ENCODE results near the gene SSR1. TPM values are rescaled to one million over a fixed set of nuclear protein-coding genes. Genes with fewer than 3 reads are reported as not detected.
"Not testable (repeated sequence)": the region's sequence is repeated elsewhere in the genome, so short reads cannot be mapped to it uniquely, and the experiment has no call there.

Gene SSR1
- total RNA-seq, 2 donors from 2014 or later, result 124 to 133 TPM

DNA sequence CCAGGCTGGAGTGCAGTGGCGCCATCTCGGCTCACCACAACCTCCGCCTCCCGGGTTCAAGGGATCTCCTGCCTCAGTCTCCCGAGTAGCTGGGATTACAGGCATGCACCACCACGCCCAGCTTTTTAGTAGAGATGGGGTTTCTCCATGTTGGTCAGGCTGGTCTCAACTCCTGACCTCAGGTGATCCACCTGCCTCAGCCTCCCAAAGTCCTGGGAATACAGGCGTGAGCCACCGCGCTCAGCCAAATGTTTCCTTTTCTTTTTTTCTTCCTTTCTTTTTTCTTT, 49.5 kb downstream of the SSR1 start:
- DNase-seq (ENCODE audit: low spot score), result peak; percentile 49
- intact Hi-C loops (cut with DNase I), result not testable (repeated sequence)

DNA sequence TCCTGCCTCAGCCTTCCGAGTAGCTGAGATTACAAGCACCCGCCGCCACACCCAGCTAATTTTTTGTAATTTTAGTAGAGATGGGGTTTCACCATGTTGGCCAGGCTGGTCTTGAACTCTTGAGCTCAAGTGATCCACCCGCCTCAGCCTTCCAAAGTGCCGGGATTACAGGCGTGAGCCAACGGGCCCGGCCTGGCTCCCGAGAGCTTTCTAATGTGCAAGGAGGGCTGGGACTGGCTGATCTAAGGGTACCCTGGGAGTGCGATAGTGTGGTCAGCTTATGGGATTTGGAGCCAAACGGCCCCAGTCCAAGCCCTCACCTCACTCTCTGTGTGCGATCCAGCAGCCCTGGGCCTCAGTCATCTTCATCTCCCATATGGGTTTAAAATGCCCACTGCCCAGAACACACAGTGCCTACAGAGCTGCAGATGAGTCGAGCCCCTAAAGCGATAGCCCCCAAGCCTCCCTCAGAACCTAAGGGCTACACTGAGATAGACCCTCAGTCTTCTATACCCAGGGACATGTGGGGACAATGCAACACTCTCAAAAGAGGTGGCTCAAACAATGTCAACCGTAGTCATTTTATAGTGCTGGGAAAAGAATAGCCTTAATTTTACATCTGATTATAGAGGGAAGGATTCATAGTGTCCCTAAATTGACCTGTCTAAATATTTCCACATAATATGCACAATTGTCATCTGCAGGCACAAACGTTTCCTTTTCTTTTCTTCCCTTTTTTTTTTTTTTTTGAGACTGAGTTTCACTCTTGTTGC, 50.1 kb downstream of the SSR1 start:
- intact Hi-C loops (cut with DNase I), result no loop called here
- peak; percentile 56 for DNase-seq (ENCODE audit: low spot score)

DNA sequence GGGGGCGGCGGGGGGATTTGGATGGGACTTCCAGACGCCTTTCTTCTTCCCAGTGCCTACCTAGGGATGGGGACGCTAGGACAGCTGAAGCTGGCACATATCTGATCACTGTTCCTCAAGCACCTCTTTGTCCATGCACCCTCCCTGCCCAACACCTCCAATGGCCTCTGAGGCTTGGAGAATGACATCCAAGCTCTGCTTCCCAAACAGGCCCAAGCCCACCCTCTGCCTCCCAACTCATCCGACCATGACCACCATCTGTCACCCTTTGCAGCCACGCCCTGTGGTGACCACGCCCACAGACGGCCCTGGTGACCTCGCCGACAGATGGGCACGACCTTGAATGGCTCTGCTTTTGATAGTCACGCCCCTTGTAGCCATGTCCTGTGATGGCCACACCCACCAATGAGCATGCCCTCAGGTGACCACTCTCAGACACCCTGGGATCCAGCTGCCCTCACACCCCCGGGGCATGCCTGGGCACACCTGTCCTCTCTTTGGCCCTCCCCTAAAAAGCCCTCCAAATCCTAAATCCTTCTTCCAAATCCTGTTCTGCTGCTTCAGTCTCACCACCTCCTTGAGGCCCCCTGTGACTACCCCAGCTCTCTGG, 51.0 kb downstream of the SSR1 start:
- DNase-seq (ENCODE audit: low spot score), result peak; percentile 75
- intact Hi-C loops (cut with DNase I), result no loop called here

DNA sequence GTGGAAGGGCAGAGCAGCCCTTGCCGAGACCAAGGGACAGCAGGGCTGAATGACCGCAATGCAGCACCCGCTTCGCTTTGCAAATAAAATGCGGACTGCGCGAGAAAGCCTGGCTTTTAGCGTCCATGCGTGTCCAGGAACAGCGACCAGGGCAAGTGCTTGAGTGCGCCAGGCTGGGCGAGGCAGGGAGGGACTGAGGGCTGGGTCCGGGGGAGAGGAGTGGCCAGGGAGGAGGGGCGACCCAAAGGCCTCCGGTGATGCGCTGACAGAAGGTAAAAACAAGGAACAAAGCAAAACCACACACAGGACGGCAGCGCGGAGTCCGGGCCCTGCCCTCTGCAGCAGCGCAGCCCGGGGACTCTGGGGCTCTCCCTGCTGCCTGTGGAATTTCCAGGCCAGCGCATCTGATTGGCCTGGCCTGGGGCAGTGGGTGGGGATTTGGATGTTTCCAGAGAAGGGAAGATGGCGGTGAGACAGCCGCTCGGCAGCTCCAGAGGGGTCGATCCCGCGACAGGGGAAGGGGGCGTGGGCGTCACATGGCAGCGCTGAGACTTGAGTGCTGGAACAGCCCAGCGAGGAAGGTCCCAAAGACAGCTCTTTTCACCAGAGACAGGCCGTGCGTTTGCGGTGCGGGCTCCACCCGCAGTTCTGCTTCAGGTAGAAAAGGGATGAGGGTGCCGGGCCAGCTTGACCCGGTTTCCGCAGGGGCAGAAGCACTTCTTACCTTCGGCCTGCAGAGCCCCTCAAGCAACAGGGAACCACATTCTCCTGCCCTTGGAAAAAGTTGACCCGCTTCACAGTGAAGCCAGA, 51.8 kb downstream of the SSR1 start:
- intact Hi-C loops (cut with DNase I), result no loop called here
- peak; percentile 94 for DNase-seq (ENCODE audit: low spot score)

DNA sequence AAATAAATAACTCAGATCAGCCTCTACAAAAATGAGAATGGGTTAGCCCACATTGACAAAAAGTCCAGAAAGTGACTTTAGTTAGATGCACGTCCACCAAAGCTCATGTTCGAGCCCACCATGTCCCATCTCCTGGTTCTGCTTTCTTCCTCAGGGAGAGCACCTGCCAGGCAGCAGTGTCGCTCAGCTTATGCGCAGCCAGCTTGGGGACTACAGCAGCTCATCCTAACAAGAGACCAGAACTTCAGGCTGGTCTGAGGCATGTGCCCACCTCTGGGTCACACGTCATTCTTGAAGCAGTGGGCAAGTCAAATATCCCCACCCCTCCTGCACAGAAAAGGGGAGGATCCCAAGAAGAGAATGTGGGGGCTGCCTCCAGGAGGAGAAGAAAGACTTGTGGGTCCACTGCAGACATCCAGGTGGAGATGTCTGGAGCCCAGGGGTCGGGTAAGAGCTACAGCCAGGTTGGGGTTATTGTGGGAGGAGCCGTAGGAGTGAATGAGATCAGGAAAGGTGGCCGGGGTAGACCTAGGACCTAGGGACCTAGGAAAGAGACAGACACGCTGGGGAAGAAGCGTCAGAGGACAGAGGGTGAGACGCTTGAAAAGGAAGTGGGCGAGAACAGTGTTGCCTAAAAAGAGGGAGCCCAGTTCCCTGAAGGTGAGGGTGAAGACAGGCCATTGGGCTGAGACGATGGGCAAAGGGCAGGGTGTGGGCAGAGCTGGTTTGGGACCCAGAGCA, 52.5 kb downstream of the SSR1 start:
- intact Hi-C loops (cut with DNase I), result no loop called here
- DNase-seq (ENCODE audit: low spot score), result peak; percentile 71

DNA sequence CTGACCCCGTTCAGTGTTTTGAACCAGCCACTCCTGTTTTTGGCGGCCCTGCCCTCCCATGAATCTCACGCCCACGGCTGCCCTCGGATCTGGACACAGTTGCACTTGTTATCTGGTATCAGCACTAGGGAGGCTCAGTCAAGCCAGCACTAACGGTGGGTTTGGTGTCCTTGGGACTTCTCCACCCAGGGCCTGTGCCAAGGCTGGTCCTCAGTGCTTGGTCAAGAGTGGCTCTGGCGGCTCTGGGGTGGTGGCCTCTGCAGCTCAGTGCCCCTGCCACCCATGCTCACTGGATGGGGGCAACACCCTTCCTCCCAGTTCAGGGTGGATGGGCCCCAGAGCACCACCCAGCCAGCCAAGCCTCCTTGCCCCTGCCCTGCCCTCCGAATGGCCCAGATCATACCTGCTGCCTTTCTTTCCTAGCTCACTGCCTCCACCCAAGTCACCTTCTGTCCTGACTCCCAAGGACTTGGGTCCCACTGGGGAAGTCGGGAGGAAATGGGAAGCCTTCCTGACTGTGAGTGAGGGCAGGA, 54.7 kb downstream of the SSR1 start:
- DNase-seq (ENCODE audit: low spot score), result peak; percentile 61
- intact Hi-C loops (cut with DNase I), result no loop called here

DNA sequence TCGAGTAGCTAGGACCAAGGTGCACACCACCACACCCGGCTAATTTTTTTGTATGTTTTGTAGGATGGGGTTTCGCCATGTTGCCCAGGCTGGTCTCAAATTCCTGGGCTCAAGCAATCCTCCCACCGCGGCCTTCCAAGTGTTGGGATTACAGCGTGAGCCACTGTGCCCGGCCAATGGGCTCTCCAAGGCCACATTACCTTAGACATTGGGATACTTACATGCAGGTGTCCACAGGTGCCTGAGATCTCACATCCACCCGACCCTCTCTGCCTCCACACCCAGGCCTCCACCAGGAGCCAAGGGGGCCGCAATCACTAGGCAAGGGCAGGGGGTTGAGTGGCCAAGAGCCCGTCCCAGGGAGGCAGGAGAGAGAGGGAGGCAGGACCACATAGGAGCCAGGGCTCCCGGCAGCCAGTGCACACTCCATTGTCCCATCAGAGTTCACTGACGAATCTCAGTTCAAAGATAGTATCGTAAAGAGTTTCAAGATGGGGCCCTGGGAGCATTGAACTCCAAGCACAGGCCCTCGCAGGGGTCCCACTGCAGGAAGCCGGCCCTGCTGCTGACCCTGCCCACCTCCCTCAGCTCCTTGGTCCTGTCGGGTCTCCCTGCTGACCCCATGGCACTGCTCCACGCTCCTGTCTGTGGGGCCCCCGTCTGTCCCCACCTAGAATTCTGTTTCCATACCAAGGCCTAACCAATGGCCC, 55.3 kb downstream of the SSR1 start:
- intact Hi-C loops (cut with DNase I), result no loop called here
- peak; percentile 58 for DNase-seq (ENCODE audit: low spot score)

DNA sequence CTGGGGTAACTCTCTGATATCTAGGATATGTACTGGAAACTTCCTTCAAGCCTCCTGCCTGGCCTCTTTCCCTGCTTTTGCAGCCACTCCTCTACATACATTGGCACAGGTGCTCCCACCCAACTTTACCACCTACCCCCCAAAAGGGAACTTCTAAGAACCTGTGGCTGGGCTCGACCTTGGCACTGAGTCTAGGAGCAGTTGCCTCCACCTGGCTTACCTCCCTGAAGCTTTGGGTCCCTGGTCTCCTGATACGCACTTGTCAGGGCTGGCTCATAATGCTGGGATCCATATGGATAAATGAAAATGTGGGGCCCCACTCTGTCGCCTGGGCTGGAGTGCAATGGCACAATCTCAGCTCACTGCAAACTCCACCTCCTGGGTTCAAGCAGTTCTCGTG, 56.2 kb downstream of the SSR1 start:
- peak; percentile 16 for DNase-seq (ENCODE audit: low spot score)
- intact Hi-C loops (cut with DNase I), result no loop called here

DNA sequence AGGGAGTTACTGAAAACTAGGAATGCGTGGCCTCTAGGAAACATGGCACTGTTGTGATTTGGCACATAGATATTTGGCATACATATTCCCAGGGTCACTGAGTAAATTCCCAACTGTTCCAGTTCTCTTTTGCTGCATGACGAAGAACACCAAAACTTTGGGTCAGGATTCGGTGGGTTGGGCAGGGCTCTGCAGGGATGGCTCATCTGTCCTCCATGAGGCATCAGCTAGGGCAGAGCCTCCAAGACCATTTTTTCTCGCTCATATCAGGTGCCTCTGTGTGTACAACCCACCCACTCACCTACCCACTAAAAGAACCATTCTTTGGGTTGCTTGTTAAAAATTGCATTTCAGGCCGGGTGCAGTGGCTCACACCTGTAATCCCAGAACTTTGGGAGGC, 57.1 kb downstream of the SSR1 start:
- intact Hi-C loops (cut with DNase I), result no loop called here
- peak; percentile 16 for DNase-seq (ENCODE audit: low spot score)

DNA sequence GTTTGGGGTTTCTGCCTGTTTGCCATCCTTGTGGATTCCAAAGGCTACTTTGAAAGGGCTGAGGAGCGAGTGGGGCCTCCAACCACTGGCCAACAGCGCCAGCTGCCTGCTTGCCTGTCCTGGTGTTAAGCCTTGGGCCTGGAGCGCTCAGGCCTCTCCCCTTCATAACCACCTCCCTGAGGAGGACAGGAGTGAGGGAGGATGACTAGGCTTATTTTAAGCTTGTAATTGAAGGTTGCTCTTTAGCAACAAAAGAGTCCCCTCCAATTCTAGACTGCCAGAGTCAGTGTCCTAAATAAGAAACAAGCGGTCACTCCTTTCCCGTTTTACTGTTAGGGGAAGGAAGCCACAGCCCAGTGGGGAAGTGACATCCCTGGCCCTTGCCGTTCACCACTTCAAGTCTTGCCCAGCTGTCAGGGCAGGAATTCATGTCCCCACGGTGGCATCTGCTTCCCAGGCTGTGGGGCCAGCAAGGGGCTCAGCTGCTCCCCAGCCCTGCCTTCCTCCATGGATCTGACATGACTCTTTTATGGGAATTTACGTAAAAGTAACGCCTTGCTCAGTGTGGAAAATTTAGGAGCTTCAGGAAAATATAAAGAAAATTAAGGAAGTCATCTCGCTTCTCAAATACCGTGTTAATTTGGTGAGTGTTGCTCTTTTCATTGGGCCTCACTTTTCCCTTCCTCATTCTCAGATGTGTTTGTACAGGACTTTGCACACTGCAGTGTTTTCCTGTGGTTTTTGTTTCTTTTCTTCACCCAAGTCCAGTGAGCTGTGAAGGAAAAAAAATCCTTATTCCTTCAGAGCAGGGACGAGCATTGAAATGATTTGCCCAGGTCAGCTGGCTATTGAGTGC, 57.8 kb downstream of the SSR1 start:
- intact Hi-C loops (cut with DNase I), result no loop called here
- peak; percentile 76 for DNase-seq (ENCODE audit: low spot score)

DNA sequence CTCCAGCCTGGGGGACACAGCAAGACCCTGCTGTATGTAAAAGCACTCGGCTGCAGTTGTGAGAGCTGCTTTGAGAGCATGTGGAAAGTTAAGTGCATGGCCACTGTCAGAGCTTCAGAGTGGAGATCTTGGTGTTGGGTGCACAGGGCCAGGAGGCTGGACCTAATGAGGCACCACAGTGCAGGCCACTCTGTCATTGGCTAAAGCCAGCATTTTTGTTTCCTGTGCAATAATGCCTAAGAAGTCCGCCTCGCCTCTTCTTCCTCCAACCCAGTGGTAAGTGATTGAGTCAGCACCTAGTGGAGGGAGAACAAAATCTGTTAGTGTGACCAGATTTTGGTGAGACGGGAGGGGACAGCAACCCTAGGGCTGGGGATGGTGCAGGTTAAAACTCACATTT, 60.6 kb downstream of the SSR1 start:
- intact Hi-C loops (cut with DNase I), result no loop called here
- DNase-seq (ENCODE audit: low spot score), result peak; percentile 72

DNA sequence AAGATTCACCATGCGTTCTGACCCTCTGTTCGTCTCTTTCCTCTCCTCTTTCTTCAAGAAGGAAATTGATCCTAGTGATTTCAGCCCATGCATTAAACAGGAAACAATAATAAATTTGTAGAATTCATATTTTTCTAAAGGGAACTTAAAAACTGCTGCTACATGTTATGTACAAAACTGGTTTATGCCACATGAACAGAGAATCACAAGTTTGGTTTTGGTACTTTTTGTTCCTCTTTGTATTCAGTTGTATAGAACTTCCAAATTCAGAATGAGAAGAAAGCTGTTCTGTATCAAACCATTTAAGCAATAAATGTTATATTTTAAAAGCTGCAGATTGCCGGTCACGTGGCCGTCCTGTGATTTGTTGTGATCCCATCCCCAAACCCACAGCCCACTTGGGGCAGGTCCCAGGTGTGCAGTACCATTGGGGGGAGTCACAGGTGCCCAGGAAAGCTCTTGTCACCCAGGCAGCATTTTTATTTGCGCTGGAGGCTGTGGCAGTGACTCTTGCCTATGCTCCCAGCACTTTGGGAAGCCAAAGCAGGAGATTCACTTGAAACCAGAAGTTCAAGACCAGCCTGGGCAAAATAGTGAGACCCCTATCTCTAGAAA, 61.2 kb downstream of the SSR1 start:
- peak; percentile 50 for DNase-seq (ENCODE audit: low spot score)

DNA sequence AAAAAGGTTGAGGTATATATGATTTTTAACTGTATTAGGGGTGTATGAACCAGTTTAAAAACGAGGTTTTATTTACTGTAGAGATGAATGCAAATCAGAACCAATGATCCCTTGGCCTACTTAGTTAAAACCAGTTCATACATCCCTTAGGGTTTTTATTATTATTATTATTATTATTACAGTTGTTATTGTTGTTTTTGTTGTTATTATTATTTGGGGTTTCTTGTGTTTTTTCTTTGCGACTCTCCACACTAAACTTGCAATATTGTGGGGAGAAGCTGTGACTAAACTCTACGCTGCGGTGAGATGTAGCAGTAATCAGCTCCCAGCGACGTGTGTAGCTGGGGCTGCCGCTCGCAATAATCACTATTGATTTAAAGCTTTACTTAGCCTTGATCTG, 62.2 kb downstream of the SSR1 start:
- intact Hi-C loops (cut with DNase I), result no loop called here
- DNase-seq (ENCODE audit: low spot score), result no peak

More for the DNA sequence above, 61.2 kb downstream of the SSR1 start:
- intact Hi-C loops (cut with DNase I), result no loop called here

DNA sequence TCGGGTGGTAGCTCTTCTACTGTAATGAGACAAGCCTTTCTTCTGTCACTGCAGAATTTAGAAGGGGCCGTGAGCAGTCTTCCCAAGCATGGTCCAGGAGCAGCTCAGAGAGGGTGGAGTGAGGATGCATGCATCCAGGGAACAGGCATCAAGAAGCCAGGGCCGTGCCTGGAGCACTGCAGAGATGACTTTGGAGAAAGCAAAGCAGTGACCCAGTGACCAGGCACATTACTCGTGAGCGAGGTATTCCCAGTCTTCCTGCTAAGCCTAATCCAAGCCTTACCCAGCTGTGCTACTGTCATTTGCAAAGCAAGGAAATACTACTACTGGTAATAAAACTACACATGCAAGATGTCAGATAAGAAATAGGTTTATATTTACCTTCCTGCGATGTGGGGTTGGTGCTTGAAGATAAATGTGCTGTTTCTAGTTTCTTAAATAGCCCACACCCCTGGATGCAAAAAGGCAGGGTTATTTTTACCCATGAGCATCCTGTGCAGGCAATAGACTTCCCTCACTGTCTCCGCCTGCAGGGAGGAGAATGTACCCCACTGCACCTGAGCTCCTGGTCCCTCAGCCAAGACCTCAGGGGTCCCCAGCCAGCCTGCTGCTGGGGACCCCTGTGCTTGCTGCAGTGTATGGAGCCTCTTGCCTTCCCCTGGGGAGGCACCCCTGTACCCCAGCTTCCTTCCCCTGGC, 62.9 kb downstream of the SSR1 start:
- intact Hi-C loops (cut with DNase I), result loop anchor here (5.0 to 10.0 kb wide), 3 partner anchors 145 to 568 kb away; partner anchors contain the start of gene RREB1 (in 1 of the 2)
- peak; percentile 62 for DNase-seq (ENCODE audit: low spot score)

DNA sequence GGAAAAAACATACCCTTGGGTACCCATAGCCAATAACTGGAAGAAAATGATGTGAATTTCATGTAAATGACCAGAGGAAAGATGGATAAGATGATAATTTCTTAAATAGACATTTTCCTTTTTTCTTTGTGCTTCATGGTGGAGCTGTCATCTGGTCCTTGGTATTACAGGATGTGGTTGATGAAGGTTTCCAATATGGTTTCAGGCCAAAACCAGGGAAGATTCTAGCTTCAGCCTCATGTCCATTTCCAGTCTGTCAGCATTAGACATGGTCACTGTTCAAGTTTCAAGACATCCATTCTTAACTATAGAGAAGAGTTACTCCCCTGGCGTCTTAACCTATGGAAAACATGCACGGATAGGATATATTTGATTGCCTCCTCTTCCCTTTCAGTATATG, 63.6 kb downstream of the SSR1 start:
- no peak for DNase-seq (ENCODE audit: low spot score)
- intact Hi-C loops (cut with DNase I), result loop anchor here (5.0 to 10.0 kb wide), 3 partner anchors 145 to 567 kb away; partner anchors contain the start of gene RREB1 (in 1 of the 2)

DNA sequence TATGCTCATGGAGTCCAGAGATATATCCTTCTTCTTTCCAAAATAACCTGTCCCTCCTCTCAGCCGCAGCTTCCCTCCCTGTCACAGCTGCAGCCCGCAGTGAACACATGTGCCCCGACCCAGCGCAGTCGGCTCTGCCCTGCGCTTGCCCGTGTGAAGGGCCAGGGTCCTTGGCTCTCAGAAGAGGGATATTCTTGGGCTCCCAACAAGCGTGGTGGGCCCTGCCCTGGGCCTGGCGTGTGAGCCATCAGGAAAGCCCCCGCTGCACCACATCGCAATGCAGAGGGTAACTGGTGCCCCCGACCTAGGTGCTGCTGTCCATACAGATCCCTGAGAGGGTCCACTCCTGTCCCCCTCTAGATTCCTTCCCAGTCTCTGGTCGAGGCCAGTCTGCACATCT, 65.2 kb downstream of the SSR1 start:
- intact Hi-C loops (cut with DNase I), result loop anchor here (5.0 to 10.0 kb wide), 3 partner anchors 143 to 566 kb away; partner anchors contain the start of gene RREB1 (in 1 of the 2)
- DNase-seq (ENCODE audit: low spot score), result no peak

DNA sequence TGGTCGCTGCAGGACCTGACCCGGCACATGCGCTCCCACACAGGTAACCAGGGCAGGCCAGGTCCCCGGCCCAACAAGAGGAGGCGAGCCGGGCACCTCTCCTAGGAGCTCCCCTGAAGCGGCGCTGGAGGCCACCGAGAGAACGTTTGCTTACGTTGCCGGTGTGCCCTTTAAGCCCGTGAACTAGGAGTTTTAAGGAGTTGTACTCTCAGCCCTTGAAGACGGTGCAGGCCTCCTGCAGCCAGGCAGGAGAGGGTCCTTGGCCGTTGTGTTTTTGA, 65.9 kb downstream of the SSR1 start:
- intact Hi-C loops (cut with DNase I), result loop anchor here (5.0 to 10.0 kb wide), 3 partner anchors 142 to 565 kb away; partner anchors contain the start of gene RREB1 (in 1 of the 2)
- peak; percentile 78 for DNase-seq (ENCODE audit: low spot score)

Measured in posterior vena cava (tissue), 2 donors.